GM21515 (cell line): ENCODE measurements around the gene ZNF142.

Experiments used
- ATAC-seq: cut with Tn5 transposase; IDR thresholded peaks from one replicate; pipeline ENCODE4 v1.9.1; 2021; ENCODE audit not compliant: unreplicated experiment

ZNF142 gene

GRCh38 chr2:218648088-218648786 lies 11.2 kb downstream of the ZNF142 start:
- ATAC-seq = peak; percentile 51

DNA sequence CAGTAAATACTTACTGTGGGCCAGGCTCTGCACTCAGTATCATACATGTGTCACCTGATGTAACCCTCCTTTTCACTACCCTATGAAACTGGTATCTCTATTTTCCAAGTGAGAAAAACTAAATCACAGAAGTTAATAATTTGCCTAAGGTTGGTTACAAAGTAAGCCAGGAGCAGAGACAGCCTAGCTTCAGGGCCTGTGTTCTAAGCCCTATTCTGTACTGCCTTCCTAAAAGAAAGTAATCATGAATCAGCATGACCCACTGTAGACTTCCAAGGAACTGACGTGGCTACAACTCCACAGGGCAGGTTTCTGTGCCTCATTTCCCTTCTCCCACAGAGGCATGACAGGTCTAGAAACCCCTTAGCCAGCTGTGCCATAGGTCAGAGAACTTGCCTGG lies 14.3 kb downstream of the ZNF142 start:
- ATAC-seq = no peak

GRCh38 chr2:218644721-218645120 lies 14.7 kb downstream of the ZNF142 start:
- ATAC-seq = no peak

- no peak for ATAC-seq
Measured at GRCh38 chr2:218643751-218644310, 15.6 kb downstream of the ZNF142 start.

DNA sequence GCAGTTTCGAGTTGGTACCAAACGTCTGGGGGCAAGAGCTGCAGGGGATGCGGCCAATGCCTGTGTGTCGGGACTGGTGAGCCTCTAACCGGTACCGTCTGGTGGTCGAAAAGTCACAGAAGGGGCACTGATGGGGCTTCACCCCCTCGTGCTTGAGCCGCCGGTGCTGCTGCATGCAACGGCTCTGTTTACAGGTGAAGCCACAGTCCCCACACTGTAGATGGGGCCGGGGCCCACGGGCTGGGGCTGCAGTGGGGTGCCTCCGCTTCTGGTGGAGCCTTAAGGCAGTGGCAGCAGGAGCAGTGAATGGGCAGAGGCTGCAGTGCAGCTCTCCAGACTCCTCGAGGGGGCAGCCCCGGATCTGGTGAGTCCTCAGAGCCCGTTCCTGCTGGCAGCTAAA lies 16.6 kb downstream of the ZNF142 start:
- no peak for ATAC-seq

GRCh38 chr2:218642121-218642656 lies 17.2 kb downstream of the ZNF142 start:
- no peak for ATAC-seq

GRCh38 chr2:218638372-218638771 lies 21.1 kb downstream of the ZNF142 start:
- no peak for ATAC-seq

DNA sequence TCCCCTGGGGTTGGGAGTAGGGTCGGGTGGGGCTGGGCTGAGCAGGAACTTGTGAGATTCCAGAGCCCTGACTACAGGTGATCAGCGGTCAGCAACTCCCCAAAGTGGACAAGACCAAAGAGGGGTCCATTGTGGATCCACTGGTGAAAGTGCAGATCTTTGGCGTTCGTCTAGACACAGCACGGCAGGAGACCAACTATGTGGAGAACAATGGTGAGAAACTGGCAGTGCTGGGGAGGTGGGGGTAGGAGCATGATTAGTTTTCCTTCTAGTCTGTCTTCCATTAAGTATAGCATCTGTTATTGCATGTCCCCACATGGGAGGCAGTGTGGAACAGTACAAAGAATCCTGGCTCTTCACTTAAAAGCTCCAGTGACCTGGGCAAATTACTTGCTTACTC lies 23.7 kb downstream of the ZNF142 start:
- ATAC-seq = no peak

GRCh38 chr2:218631837-218632236 lies 27.6 kb downstream of the ZNF142 start:
- no peak for ATAC-seq

GRCh38 chr2:218627939-218628338 lies 31.5 kb downstream of the ZNF142 start:
- ATAC-seq = no peak

- ATAC-seq = no peak
Measured at GRCh38 chr2:218626369-218626768, 33.1 kb downstream of the ZNF142 start.

DNA sequence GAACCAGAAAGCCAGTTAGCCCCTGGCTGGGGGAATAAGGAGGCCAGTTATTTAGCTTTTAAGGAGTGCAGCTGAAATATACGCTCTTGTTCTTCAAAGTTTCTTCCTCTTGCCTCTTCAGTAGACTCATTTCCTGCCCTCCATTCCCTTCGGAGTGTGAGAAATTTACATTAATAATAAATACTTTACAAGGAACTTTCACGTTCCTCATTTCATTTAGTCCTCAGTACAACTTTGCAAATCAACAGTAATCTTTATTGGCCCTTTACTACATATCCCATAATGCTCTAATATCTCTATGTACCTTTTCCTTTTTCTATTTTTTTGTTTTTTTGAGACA lies 36.1 kb downstream of the ZNF142 start:
- no peak for ATAC-seq

GRCh38 chr2:218622606-218623365 lies 36.6 kb downstream of the ZNF142 start:
- ATAC-seq = no peak

DNA sequence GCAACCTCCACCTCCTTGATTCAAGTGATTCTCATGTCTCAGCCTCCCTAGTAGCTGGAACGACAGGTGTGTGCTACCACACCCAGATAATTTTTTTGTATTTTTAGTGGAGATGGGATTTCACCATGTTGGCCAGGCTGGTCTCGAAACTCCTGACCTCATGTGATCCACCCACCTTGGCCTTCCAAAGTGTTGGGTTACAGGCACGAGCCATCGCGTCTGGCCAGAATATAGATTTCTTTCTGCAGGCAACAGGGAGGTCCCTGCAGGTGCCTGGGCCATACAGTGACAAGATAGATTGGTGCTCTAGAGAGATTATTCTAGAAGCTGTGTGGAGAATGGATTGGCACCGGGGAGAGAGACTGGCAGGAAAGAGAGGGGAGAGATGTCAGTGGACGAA lies 38.4 kb downstream of the ZNF142 start:
- no peak for ATAC-seq

DNA sequence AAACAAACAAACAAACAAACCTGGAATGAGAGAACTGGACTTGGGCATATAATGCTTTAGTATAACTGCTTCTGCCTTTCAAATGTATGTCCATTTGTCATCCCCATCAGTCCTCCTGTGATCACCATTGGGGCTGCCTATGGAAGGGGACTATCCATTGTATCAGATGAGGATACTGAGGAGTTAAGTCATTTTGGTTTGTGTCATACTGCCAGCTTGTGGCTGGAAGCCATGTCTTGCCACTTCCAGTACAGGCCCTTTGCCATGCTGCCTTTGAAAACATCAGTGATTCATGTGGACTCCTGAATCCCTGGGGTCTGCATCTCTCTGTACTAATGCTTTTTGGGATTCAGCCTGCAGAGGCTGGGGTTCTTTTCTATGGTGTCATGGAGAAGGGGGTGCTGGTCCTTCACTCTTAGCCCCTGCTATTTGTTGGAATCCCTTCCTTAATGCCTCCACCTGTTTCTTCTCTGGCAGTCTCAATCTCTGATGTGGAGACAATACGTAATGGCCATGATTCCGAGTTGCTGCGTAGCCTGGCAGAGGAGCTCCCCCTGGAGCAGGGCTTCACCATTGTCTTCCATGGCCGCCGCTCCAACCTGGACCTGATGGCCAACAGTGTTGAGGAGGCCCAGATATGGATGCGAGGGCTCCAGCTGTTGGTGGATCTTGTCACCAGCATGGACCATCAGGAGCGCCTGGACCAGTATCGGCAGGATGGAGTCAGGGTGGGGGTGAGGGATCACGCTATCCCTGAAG lies 41.1 kb downstream of the ZNF142 start:
- ATAC-seq = no peak

GRCh38 chr2:218615868-218616315 lies 43.5 kb downstream of the ZNF142 start:
- no peak for ATAC-seq

DNA sequence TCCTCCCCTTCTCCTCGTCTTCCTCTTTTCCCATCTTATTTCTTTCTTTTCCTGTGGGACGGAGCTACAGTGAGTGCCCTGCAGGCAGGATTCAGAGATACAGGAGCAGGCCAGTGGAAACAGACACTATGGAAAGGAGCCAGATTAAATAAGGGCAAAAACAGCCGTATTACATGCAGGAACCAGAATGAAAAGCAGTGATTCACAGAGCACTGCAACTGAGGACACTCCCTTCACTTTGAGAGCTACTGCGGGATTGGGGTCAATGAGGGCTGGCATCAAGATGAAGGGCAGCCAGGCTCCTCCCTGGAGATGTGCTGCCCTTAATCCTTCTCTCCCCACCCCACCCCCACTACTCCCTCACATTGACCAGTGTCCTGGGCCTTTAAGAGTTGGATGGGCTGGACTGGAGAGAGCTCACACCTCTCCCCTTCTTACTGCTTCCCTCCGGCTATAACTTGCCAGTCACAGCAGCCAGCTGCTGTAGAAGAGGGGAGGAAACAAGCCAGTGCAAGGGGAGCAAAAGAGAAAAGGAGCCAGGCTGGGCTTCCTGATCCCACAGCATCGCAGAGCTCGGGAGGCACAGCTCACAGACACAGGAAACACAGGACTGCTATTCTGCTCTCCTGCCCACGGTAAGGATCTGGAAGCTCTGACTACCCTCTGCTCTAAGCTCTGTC lies 51.8 kb downstream of the ZNF142 start, which contains the start of gene PLCD4:
TSS of gene PLCD4 (plus strand) at position 464 of the 680 bp plus-strand sequence. CDS start 7,841 bp downstream, outside the sequence.
- ATAC-seq = no peak

DNA sequence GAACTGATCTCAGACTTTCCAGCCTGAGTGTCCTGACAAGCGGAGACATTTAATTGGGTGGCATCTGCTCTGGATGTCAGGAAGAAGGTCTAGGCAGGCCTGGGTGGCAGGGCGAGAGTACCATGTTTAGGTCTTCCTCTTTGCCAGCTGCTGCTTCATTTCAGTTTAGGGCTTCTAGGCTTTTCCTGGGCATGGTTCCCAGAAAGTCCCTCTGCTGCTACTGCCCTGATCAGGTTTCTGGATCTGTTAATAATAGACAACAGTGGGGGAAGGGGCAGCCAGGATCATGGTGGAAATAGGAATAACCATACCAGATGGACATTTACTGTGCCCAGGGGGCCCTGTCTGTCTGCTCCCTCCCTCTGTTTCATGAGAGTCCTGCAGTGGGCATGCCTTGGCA lies 54.0 kb downstream of the ZNF142 start:
- no peak for ATAC-seq
